Measurements from ENCODE around the gene LTO1. TPM values are rescaled to one million over a fixed set of nuclear protein-coding genes. Genes with fewer than 3 reads are reported as not detected.

Gene LTO1
- total and polyA plus RNA-seq, 2 of the 13 experiments (the other 11 are each of a cell fraction or from before 2014, with no cell fraction given): 11.8 to 15.0 TPM

- peak; percentile 7; the same call in 1 of the 2 replicates for TF ChIP-seq ZNF160 (CRISPR knock-in tag; IDR thresholded peaks at IDR 0.05)
- peak; percentile 47 for TF ChIP-seq TAF15 (IDR thresholded peaks at IDR 0.05; ENCODE audit: low read depth, low read length, poor library complexity, severe bottlenecking)
- TF ChIP-seq ZBTB37 (CRISPR knock-in tag; IDR thresholded peaks at IDR 0.05): 0 out of 2 replicates have a peak, but pooled peaks have one; percentile 16
- TF ChIP-seq HIVEP1 (CRISPR knock-in tag; IDR thresholded peaks at IDR 0.05): 0 out of 2 replicates have a peak, but pooled peaks have one; percentile 3
- no peak for TF ChIP-seq MATR3 (CRISPR knock-in tag; IDR thresholded peaks at IDR 0.05)
- peak; percentile 17 for TF ChIP-seq ZNF883 (CRISPR knock-in tag; IDR thresholded peaks at IDR 0.05; ENCODE audit: not compliant biosample characterization)
- no peak for TF ChIP-seq ETV5 (CRISPR knock-in tag; IDR thresholded peaks at IDR 0.05; ENCODE audit: borderline replicate concordance)
- TF ChIP-seq SIN3A (IDR thresholded peaks at IDR 0.05; ENCODE audit: borderline replicate concordance, low read depth, low read length): 0 out of 2 replicates have a peak, but pooled peaks have one; percentile 25
- 0 out of 2 replicates have a peak, but pooled peaks have one; percentile 0 for TF ChIP-seq ZNF747 (CRISPR knock-in tag; IDR thresholded peaks at IDR 0.05; ENCODE audit: borderline replicate concordance)
- TF ChIP-seq ZNF235 (CRISPR knock-in tag; IDR thresholded peaks at IDR 0.05; ENCODE audit: borderline replicate concordance): 0 out of 2 replicates have a peak, but pooled peaks have one; percentile 20
- TF ChIP-seq NKX3-1 (CRISPR knock-in tag; IDR thresholded peaks at IDR 0.05): 0 out of 2 replicates have a peak, but pooled peaks have one; percentile 4
- no peak for TF ChIP-seq ZBTB34 (CRISPR knock-in tag; IDR thresholded peaks at IDR 0.05)
- TF ChIP-seq IKZF5 (CRISPR knock-in tag; IDR thresholded peaks at IDR 0.05): 0 out of 2 replicates have a peak, but pooled peaks have one; percentile 3
- TF ChIP-seq NCOR1 (IDR thresholded peaks at IDR 0.05; ENCODE audit: borderline replicate concordance, low read length): no peak
- TF ChIP-seq ASH2L (IDR thresholded peaks at IDR 0.05; ENCODE audit: insufficient read length, low read depth, low read length): peak; percentile 15
- no peak for TF ChIP-seq KAT8 (CRISPR knock-in tag; IDR thresholded peaks at IDR 0.05)
- peak; percentile 61 for TF ChIP-seq ZFY (CRISPR knock-in tag; IDR thresholded peaks at IDR 0.05)
- TF ChIP-seq THAP8 (CRISPR knock-in tag; IDR thresholded peaks at IDR 0.05; ENCODE audit: borderline replicate concordance): 0 out of 2 replicates have a peak, but pooled peaks have one; percentile 44
- TF ChIP-seq AGO2 (optimal IDR thresholded peaks at IDR 0.05; ENCODE audit: low read depth, low read length): peak; percentile 58
- 0 out of 2 replicates have a peak, but pooled peaks have one; percentile 38 for TF ChIP-seq ZNF629 (CRISPR knock-in tag; conservative IDR thresholded peaks at IDR 0.05)
- no peak for TF ChIP-seq ZNF790 (CRISPR knock-in tag; IDR thresholded peaks at IDR 0.05; ENCODE audit: borderline replicate concordance)
- TF ChIP-seq HNRNPK (IDR thresholded peaks at IDR 0.05; ENCODE audit: low read depth, low read length, poor library complexity, severe bottlenecking): peak; percentile 82
- peak; percentile 68 for TF ChIP-seq HNRNPL (IDR thresholded peaks at IDR 0.05; ENCODE audit: low read depth, low read length)
- no peak for TF ChIP-seq NONO (IDR thresholded peaks at IDR 0.05)
- peak; percentile 17; the same call in 1 of the 2 replicates for TF ChIP-seq NONO (CRISPR knock-in tag; conservative IDR thresholded peaks at IDR 0.05)
Observed at GRCh38 chr11:69640260-69640994, 34.7 kb downstream of the LTO1 start (continued).

Data from HepG2 (cell line).